ENCODE measurements around the gene ANAPC4. TPM values are rescaled to one million over a fixed set of nuclear protein-coding genes. Genes with fewer than 3 reads are reported as not detected.

The ANAPC4 gene
- total and polyA plus RNA-seq, 2 of the 4 experiments (the other 2 are of a cell fraction) = 12.4 to 18.3 TPM

- ATAC-seq (ENCODE audit: low read depth) (no peak), DNase-seq (no peak)
- Histone ChIP-seq H2AK9ac (replicated peaks; ENCODE audit: low read depth, low read length, poor library complexity) (no peak overlapping the region), H3K4me3 (ENCODE audit: insufficient read depth, low read depth, low read length) (no peak overlapping the region), H3K9me3 (ENCODE audit: control insufficient read depth, insufficient read depth, low read length) (no peaks in the 10 kb centered on the region), H2BK20ac (ENCODE audit: low read depth, low read length) (no peak overlapping the region), H2BK120ac (ENCODE audit: low read depth, low read length) (no peak overlapping the region), H4K91ac (ENCODE audit: insufficient read depth, low read depth, low read length) (no peak overlapping the region), H3K23ac (ENCODE audit: low read depth, low read length) (no peak overlapping the region), H4K5ac (ENCODE audit: low read depth, low read length) (no peak overlapping the region), H3K27me3 (ENCODE audit: control insufficient read depth, insufficient read depth, low read length) (no peaks in the 10 kb centered on the region), H3K79me1 (ENCODE audit: low read depth in 1 of 2, low read length in 2 of 2) (peaks cover 13 to 14% of the 10 kb centered on the region in 2 experiments), H3K27ac (ENCODE audit: insufficient read depth, low read length) (no peak overlapping the region), H2AFZ (replicated peaks; ENCODE audit: low read length, poor library complexity) (no peak overlapping the region), H3K4me1 (ENCODE audit: control insufficient read depth, insufficient read depth, low read length) (no peaks in the 10 kb centered on the region), H3K14ac (replicated peaks; ENCODE audit: low read depth, low read length) (no peak overlapping the region), H3K18ac (ENCODE audit: low read depth, low read length) (no peak overlapping the region), H3K56ac (ENCODE audit: extremely low read depth, insufficient read depth, low read length) (no peak overlapping the region), H2BK5ac (ENCODE audit: low read depth, low read length, poor library complexity, severe bottlenecking) (no peak overlapping the region), H4K20me1 (ENCODE audit: insufficient read depth, low read length) (no peaks in the 10 kb centered on the region), H3K4me2 (ENCODE audit: low read depth, low read length) (no peak overlapping the region), H3K9ac (ENCODE audit: low read depth, low read length) (no peak overlapping the region), H3K36me3 (ENCODE audit: control insufficient read depth, insufficient read depth, low read length) (peaks cover 19% of the 10 kb centered on the region), H2BK15ac (ENCODE audit: low read depth, low read length) (no peak overlapping the region), H2AK5ac (ENCODE audit: low read depth, low read length) (no peak overlapping the region), H4K8ac (ENCODE audit: low read depth in 2 of 2, low read length in 2 of 2) (no peak overlapping the region), H3K4ac (ENCODE audit: low read depth, low read length) (no peak overlapping the region), H3K9me1 (ENCODE audit: insufficient read depth, low read length) (peaks cover 11% of the 10 kb centered on the region)
- intact Hi-C loops (cut with micrococcal nuclease) (no loop called here), in situ Hi-C loops (cut with MboI; ENCODE audit: low sequenced_read_pairs) (no loop called here), dilution Hi-C loops (cut with HindIII; ENCODE audit: low sequenced_read_pairs, unreplicated experiment) (no loop called here)
- WGBS, 2 experiments (ENCODE audit: extremely low coverage in 2 of 2, insufficient read length in 1 of 2) = no CpG with 5 or more reads among the region's 2 CpGs
- CTCF ChIA-PET = no interaction called here
- BruUV-seq (replicated peaks) = no TSS peak
- POLR2A ChIA-PET (ENCODE audit: unreplicated experiment) = no interaction called here
- no peak for TF ChIP-seq RAD21 (IDR thresholded peaks at IDR 0.05; ENCODE audit: low read length)
- TF ChIP-seq, protein P1, sequence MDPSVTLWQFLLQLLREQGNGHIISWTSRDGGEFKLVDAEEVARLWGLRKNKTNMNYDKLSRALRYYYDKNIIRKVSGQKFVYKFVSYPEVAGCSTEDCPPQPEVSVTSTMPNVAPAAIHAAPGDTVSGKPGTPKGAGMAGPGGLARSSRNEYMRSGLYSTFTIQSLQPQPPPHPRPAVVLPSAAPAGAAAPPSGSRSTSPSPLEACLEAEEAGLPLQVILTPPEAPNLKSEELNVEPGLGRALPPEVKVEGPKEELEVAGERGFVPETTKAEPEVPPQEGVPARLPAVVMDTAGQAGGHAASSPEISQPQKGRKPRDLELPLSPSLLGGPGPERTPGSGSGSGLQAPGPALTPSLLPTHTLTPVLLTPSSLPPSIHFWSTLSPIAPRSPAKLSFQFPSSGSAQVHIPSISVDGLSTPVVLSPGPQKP (IDR thresholded peaks at IDR 0.05; ENCODE audit: borderline replicate concordance, low read depth, low read length) = no peak
Observed at GRCh38 chr4:25383647-25384046, 6.6 kb downstream of the ANAPC4 start.
